Endothelial cell (in vitro differentiated cells): Measurements from ENCODE around the gene AKT3. TPM values are rescaled to one million over a fixed set of nuclear protein-coding genes. Genes with fewer than 3 reads are reported as not detected.
A peak's percentile ranks its signal among the peaks of the same experiment; 100 is the strongest.

Experiments used
- DNase-seq: peaks from one replicate; pipeline ENCODE4 v3.0.0; 2021; ENCODE audit warnings: low spot score
- H3K27ac Mint-ChIP-seq: one replicate; pipeline ENCODE4 v1.8.0; 2021; ENCODE audit warnings: mixed read lengths, inconsistent platforms; ENCODE audit not compliant: unreplicated experiment
- H3K27me3 Mint-ChIP-seq: one replicate; pipeline ENCODE4 v1.8.0; 2021; ENCODE audit warnings: mild to moderate bottlenecking, moderate library complexity, mixed read lengths, inconsistent platforms; ENCODE audit not compliant: unreplicated experiment
- H3K36me3 Mint-ChIP-seq: one replicate; pipeline ENCODE4 v1.8.0; 2021; ENCODE audit warnings: mild to moderate bottlenecking, low read depth, mixed read lengths, inconsistent platforms; ENCODE audit not compliant: unreplicated experiment
- H3K4me1 Mint-ChIP-seq: one replicate; pipeline ENCODE4 v1.8.0; 2021; ENCODE audit warnings: mild to moderate bottlenecking, mixed read lengths, inconsistent platforms; ENCODE audit not compliant: unreplicated experiment
- H3K4me3 Mint-ChIP-seq: one replicate; pipeline ENCODE4 v1.8.0; 2021; ENCODE audit warnings: mild to moderate bottlenecking, mixed read lengths, inconsistent platforms; ENCODE audit not compliant: unreplicated experiment
- H3K9me3 Mint-ChIP-seq: one replicate; pipeline ENCODE4 v1.8.0; 2021; ENCODE audit warnings: mixed read lengths, inconsistent platforms; ENCODE audit not compliant: unreplicated experiment
- CTCF ChIP-seq: fragments of 200-600 bp; sonication (generic); IDR thresholded peaks from one replicate; pipeline ENCODE4 v1.5.0; 2021; ENCODE audit warnings: antibody characterized with exemption; ENCODE audit not compliant: unreplicated experiment
- total RNA-seq: library from RNA; stranded (reverse); fragmentation: NEBNext Ultra II Directional; extraction: Animal tissue kit (Norgen Biotek cat#: 25700); gene quantifications from one replicate; pipeline ENCODE4 v1.2.1, GENCODE V29; 2021; ENCODE audit not compliant: unreplicated experiment

The AKT3 gene
- total RNA-seq, 1 donor from 2014 or later = 87.3 TPM

GRCh38 chr1:243713470-243714186, 136.4 kb downstream of the AKT3 start:
- no peak for TF ChIP-seq CTCF
- Mint-ChIP-seq H3K27me3 (no peaks in the 10 kb centered on the region), H3K9me3 (no peaks in the 10 kb centered on the region), H3K27ac (no peak overlapping the region), H3K4me1 (peaks cover 5% of the 10 kb centered on the region), H3K36me3 (no peaks in the 10 kb centered on the region), H3K4me3 (no peak overlapping the region)
- DNase-seq = no peak

DNA sequence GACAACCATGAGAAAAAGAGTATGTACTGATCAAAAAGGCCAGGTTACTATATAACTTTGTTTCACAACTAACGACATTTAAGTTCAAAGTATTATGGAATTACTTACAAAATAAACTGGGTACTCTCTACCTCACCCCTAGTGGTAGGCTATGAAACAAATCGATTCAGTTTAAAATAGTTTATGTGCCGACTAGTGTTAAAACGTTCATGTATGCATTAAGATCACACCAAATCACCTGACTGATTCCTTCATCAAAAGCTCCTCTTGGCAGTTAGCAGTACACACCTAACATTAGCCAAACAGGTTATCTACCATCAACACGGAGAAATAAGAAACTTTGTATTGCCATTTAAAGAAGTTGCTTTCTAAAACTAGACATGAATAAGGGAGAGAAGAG, 137.1 kb downstream of the AKT3 start:
- no peak for DNase-seq
- Mint-ChIP-seq H3K36me3 (no peaks in the 10 kb centered on the region), H3K27ac (no peak overlapping the region), H3K9me3 (no peaks in the 10 kb centered on the region), H3K4me1 (peaks cover 5% of the 10 kb centered on the region), H3K27me3 (no peaks in the 10 kb centered on the region), H3K4me3 (no peak overlapping the region)
- TF ChIP-seq CTCF = peak; percentile 43

- Mint-ChIP-seq H3K4me3 (no peak overlapping the region), H3K36me3 (no peaks in the 10 kb centered on the region), H3K9me3 (no peaks in the 10 kb centered on the region), H3K4me1 (peaks cover 10% of the 10 kb centered on the region), H3K27ac (no peak overlapping the region), H3K27me3 (no peaks in the 10 kb centered on the region)
- no peak for DNase-seq
- TF ChIP-seq CTCF = no peak
These were observed 137.8 kb downstream of the AKT3 start for GRCh38 chr1:243712242-243712641.

GRCh38 chr1:243710467-243710866, 139.6 kb downstream of the AKT3 start:
- Mint-ChIP-seq H3K27ac (no peak overlapping the region), H3K36me3 (no peaks in the 10 kb centered on the region), H3K9me3 (no peaks in the 10 kb centered on the region), H3K4me3 (no peak overlapping the region), H3K27me3 (no peaks in the 10 kb centered on the region), H3K4me1 (peaks cover 17% of the 10 kb centered on the region)
- DNase-seq = no peak
- no peak for TF ChIP-seq CTCF

GRCh38 chr1:243708210-243708609, 141.8 kb downstream of the AKT3 start:
- no peaks in the 10 kb centered on the region for H3K27me3 Mint-ChIP-seq
- no peak overlapping the region for H3K27ac Mint-ChIP-seq
- no peaks in the 10 kb centered on the region for H3K36me3 Mint-ChIP-seq
- no peaks in the 10 kb centered on the region for H3K9me3 Mint-ChIP-seq
- H3K4me3 Mint-ChIP-seq = no peak overlapping the region
- H3K4me1 Mint-ChIP-seq = peaks cover 17% of the 10 kb centered on the region
- no peak for DNase-seq
- TF ChIP-seq CTCF = no peak
